ENCODE data around the gene CLK3. TPM values are rescaled to one million over a fixed set of nuclear protein-coding genes. Genes with fewer than 3 reads are reported as not detected.

The CLK3 gene
- total and polyA plus RNA-seq, 3 experiments from 2014 or later = 84.7 to 101 (median 96.8) TPM

- peaks cover 25% of the 10 kb centered on the region for H3K36me3 ChIP-seq (ENCODE audit: insufficient read depth, low read length)
- CTCF ChIA-PET = no interaction called here
- DNase-seq = no peak
Measured at GRCh38 chr15:74580538-74581350, 34.9 kb upstream of the CLK3 start.

GRCh38 chr15:74584204-74584603, 31.4 kb upstream of the CLK3 start:
- H3K27me3 ChIP-seq (ENCODE audit: insufficient read depth, low read length, poor library complexity, severe bottlenecking) = no peaks in the 10 kb centered on the region
- H3K9me3 ChIP-seq (ENCODE audit: low read length) = no peaks in the 10 kb centered on the region
- CTCF ChIA-PET = no interaction called here
- Mint-ChIP-seq H3K9me3 (no peaks in the 10 kb centered on the region), H3K4me1 (peaks cover 0 to 2% (median 0%) of the 10 kb centered on the region in 3 donors), H3K36me3 (peaks cover 0 to 80% (median 4%) of the 10 kb centered on the region in 3 donors), H3K27ac (peak overlapping the region in 2 of 8 donors; percentile 33 to 34), H3K27me3 (no peaks in the 10 kb centered on the region), H3K4me3 (no peak overlapping the region)
- H3K4me3 ChIP-seq (ENCODE audit: low read length) = no peak overlapping the region
- H3K4me1 ChIP-seq (ENCODE audit: insufficient read depth, low read length) = peaks cover 4% of the 10 kb centered on the region
- no peak overlapping the region for H3K27ac ChIP-seq (ENCODE audit: low read depth, low read length)
- DNase-seq = no peak
- POLR2A ChIA-PET = no interaction called here
- peaks cover 29% of the 10 kb centered on the region for H3K36me3 ChIP-seq (ENCODE audit: insufficient read depth, low read length)

More at GRCh38 chr15:74580538-74581350, 34.9 kb upstream of the CLK3 start:
- Mint-ChIP-seq H3K4me1 (peaks cover 0 to 2% (median 0%) of the 10 kb centered on the region in 3 donors), H3K4me3 (no peak overlapping the region), H3K27ac (peak overlapping the region in 3 of 8 donors; percentile 4 to 56 (median 33)), H3K27me3 (no peaks in the 10 kb centered on the region), H3K36me3 (peaks cover 0 to 82% (median 3%) of the 10 kb centered on the region in 3 donors), H3K9me3 (no peaks in the 10 kb centered on the region)
- POLR2A ChIA-PET = no interaction called here
- peaks cover 4% of the 10 kb centered on the region for H3K4me1 ChIP-seq (ENCODE audit: insufficient read depth, low read length)
- H3K9me3 ChIP-seq (ENCODE audit: low read length) = no peaks in the 10 kb centered on the region
- no peak overlapping the region for H3K27ac ChIP-seq (ENCODE audit: low read depth, low read length)
- no peak overlapping the region for H3K4me3 ChIP-seq (ENCODE audit: low read length)
- no peaks in the 10 kb centered on the region for H3K27me3 ChIP-seq (ENCODE audit: insufficient read depth, low read length, poor library complexity, severe bottlenecking)

GRCh38 chr15:74584779-74585178, 30.9 kb upstream of the CLK3 start:
- Mint-ChIP-seq H3K36me3 (peaks cover 0 to 82% (median 4%) of the 10 kb centered on the region in 3 donors), H3K4me1 (peaks cover 0 to 2% (median 0%) of the 10 kb centered on the region in 3 donors), H3K27ac (peak overlapping the region in 2 of 8 donors; percentile 24 to 32), H3K9me3 (no peaks in the 10 kb centered on the region), H3K4me3 (no peak overlapping the region), H3K27me3 (no peaks in the 10 kb centered on the region)
- H3K9me3 ChIP-seq (ENCODE audit: low read length) = no peaks in the 10 kb centered on the region
- H3K27me3 ChIP-seq (ENCODE audit: insufficient read depth, low read length, poor library complexity, severe bottlenecking) = no peaks in the 10 kb centered on the region
- POLR2A ChIA-PET = no interaction called here
- H3K36me3 ChIP-seq (ENCODE audit: insufficient read depth, low read length) = peaks cover 24% of the 10 kb centered on the region
- H3K4me1 ChIP-seq (ENCODE audit: insufficient read depth, low read length) = peaks cover 4% of the 10 kb centered on the region
- CTCF ChIA-PET = no interaction called here
- no peak for DNase-seq
- H3K27ac ChIP-seq (ENCODE audit: low read depth, low read length) = no peak overlapping the region
- H3K4me3 ChIP-seq (ENCODE audit: low read length) = no peak overlapping the region

- H3K4me1 Mint-ChIP-seq = peaks cover 0 to 2% (median 0%) of the 10 kb centered on the region in 3 donors
- no peaks in the 10 kb centered on the region for H3K9me3 ChIP-seq (ENCODE audit: low read length)
- H3K4me3 Mint-ChIP-seq = no peak overlapping the region
- H3K4me1 ChIP-seq (ENCODE audit: insufficient read depth, low read length) = peaks cover 4% of the 10 kb centered on the region
- no peaks in the 10 kb centered on the region for H3K27me3 Mint-ChIP-seq
- no peaks in the 10 kb centered on the region for H3K9me3 Mint-ChIP-seq
- peaks cover 0 to 85% (median 6%) of the 10 kb centered on the region in 3 donors for H3K36me3 Mint-ChIP-seq
- H3K27me3 ChIP-seq (ENCODE audit: insufficient read depth, low read length, poor library complexity, severe bottlenecking) = no peaks in the 10 kb centered on the region
- DNase-seq = no peak
- H3K36me3 ChIP-seq (ENCODE audit: insufficient read depth, low read length) = peaks cover 25% of the 10 kb centered on the region
- peak overlapping the region in 2 of 8 donors; percentile 24 to 41 for H3K27ac Mint-ChIP-seq
- POLR2A ChIA-PET = no interaction called here
- H3K4me3 ChIP-seq (ENCODE audit: low read length) = no peak overlapping the region
- H3K27ac ChIP-seq (ENCODE audit: low read depth, low read length) = no peak overlapping the region
- CTCF ChIA-PET = no interaction called here
Measured at GRCh38 chr15:74585191-74585590, 30.4 kb upstream of the CLK3 start.

- H3K9me3 ChIP-seq (ENCODE audit: low read length) = no peaks in the 10 kb centered on the region
- H3K27me3 ChIP-seq (ENCODE audit: insufficient read depth, low read length, poor library complexity, severe bottlenecking) = no peaks in the 10 kb centered on the region
- Mint-ChIP-seq H3K36me3 (peaks cover 0 to 87% (median 7%) of the 10 kb centered on the region in 3 donors), H3K9me3 (no peaks in the 10 kb centered on the region), H3K4me1 (peaks cover 0 to 2% (median 0%) of the 10 kb centered on the region in 3 donors), H3K27me3 (no peaks in the 10 kb centered on the region), H3K27ac (no peak overlapping the region), H3K4me3 (no peak overlapping the region)
- no peak overlapping the region for H3K27ac ChIP-seq (ENCODE audit: low read depth, low read length)
- DNase-seq = no peak
- no peak overlapping the region for H3K4me3 ChIP-seq (ENCODE audit: low read length)
- POLR2A ChIA-PET = no interaction called here
- H3K36me3 ChIP-seq (ENCODE audit: insufficient read depth, low read length) = peaks cover 32% of the 10 kb centered on the region
- H3K4me1 ChIP-seq (ENCODE audit: insufficient read depth, low read length) = peaks cover 3% of the 10 kb centered on the region
- CTCF ChIA-PET = no interaction called here
Measured at GRCh38 chr15:74585857-74586256, 29.8 kb upstream of the CLK3 start.

- Histone ChIP-seq H3K9me3 (ENCODE audit: low read length) (no peaks in the 10 kb centered on the region), H3K27ac (ENCODE audit: low read depth, low read length) (no peak overlapping the region), H3K27me3 (ENCODE audit: insufficient read depth, low read length, poor library complexity, severe bottlenecking) (no peaks in the 10 kb centered on the region), H3K4me1 (ENCODE audit: insufficient read depth, low read length) (no peaks in the 10 kb centered on the region), H3K36me3 (ENCODE audit: insufficient read depth, low read length) (peaks cover 33% of the 10 kb centered on the region), H3K4me3 (ENCODE audit: low read length) (no peak overlapping the region)
- POLR2A ChIA-PET = no interaction called here
- DNase-seq = no peak
- peak overlapping the region in 1 of 8 donors; percentile 42 for H3K27ac Mint-ChIP-seq
- CTCF ChIA-PET = interaction anchor here (1.2 kb wide), 1 partner anchor 45 kb away, joined by 3 read pairs; no protein-coding TSS in a partner anchor
- H3K27me3 Mint-ChIP-seq = no peaks in the 10 kb centered on the region
- H3K4me3 Mint-ChIP-seq = no peak overlapping the region
- H3K36me3 Mint-ChIP-seq = peaks cover 0 to 91% (median 10%) of the 10 kb centered on the region in 3 donors
- no peaks in the 10 kb centered on the region for H3K9me3 Mint-ChIP-seq
- H3K4me1 Mint-ChIP-seq = no peaks in the 10 kb centered on the region
Measured at GRCh38 chr15:74589826-74590225, 25.8 kb upstream of the CLK3 start.

- POLR2A ChIA-PET = no interaction called here
- H3K36me3 ChIP-seq (ENCODE audit: insufficient read depth, low read length) = peaks cover 17% of the 10 kb centered on the region
- H3K4me3 Mint-ChIP-seq = no peak overlapping the region
- H3K4me1 Mint-ChIP-seq = no peaks in the 10 kb centered on the region
- H3K36me3 Mint-ChIP-seq = peaks cover 0 to 82% (median 6%) of the 10 kb centered on the region in 3 donors
- H3K9me3 Mint-ChIP-seq = no peaks in the 10 kb centered on the region
- H3K4me3 ChIP-seq (ENCODE audit: low read length) = no peak overlapping the region
- no peaks in the 10 kb centered on the region for H3K27me3 ChIP-seq (ENCODE audit: insufficient read depth, low read length, poor library complexity, severe bottlenecking)
- H3K4me1 ChIP-seq (ENCODE audit: insufficient read depth, low read length) = no peaks in the 10 kb centered on the region
- H3K9me3 ChIP-seq (ENCODE audit: low read length) = no peaks in the 10 kb centered on the region
- H3K27me3 Mint-ChIP-seq = no peaks in the 10 kb centered on the region
- CTCF ChIA-PET = no interaction called here
- no peak for DNase-seq
- no peak overlapping the region for H3K27ac Mint-ChIP-seq
- no peak overlapping the region for H3K27ac ChIP-seq (ENCODE audit: low read depth, low read length)
Measured at GRCh38 chr15:74592222-74592621, 23.4 kb upstream of the CLK3 start.

GRCh38 chr15:74593122-74593521, 22.5 kb upstream of the CLK3 start:
- H3K4me3 Mint-ChIP-seq = no peak overlapping the region
- POLR2A ChIA-PET = no interaction called here
- H3K27ac Mint-ChIP-seq = peak overlapping the region in 2 of 8 donors; percentile 27 to 36
- no peaks in the 10 kb centered on the region for H3K9me3 Mint-ChIP-seq
- peaks cover 4% of the 10 kb centered on the region for H3K4me1 ChIP-seq (ENCODE audit: insufficient read depth, low read length)
- no peaks in the 10 kb centered on the region for H3K9me3 ChIP-seq (ENCODE audit: low read length)
- no peaks in the 10 kb centered on the region for H3K27me3 ChIP-seq (ENCODE audit: insufficient read depth, low read length, poor library complexity, severe bottlenecking)
- no peak overlapping the region for H3K4me3 ChIP-seq (ENCODE audit: low read length)
- no peaks in the 10 kb centered on the region for H3K27me3 Mint-ChIP-seq
- H3K4me1 Mint-ChIP-seq = peaks cover 4 to 5% (median 5%) of the 10 kb centered on the region in 3 donors
- CTCF ChIA-PET = no interaction called here
- H3K36me3 ChIP-seq (ENCODE audit: insufficient read depth, low read length) = peaks cover 13% of the 10 kb centered on the region
- no peak overlapping the region for H3K27ac ChIP-seq (ENCODE audit: low read depth, low read length)
- peaks cover 0 to 78% (median 6%) of the 10 kb centered on the region in 3 donors for H3K36me3 Mint-ChIP-seq
- DNase-seq = no peak

All from CD8-positive, alpha-beta memory T cell (primary cell).